ENCODE results near the gene ALDH6A1. TPM values are rescaled to one million over a fixed set of nuclear protein-coding genes. Genes with fewer than 3 reads are reported as not detected.

The ALDH6A1 gene
- total and polyA plus RNA-seq, 2 of the 8 experiments (the other 6 are each of a cell fraction or from before 2014, with no cell fraction given), result 12.1 to 28.7 TPM

- TF ChIP-seq, protein P1, sequence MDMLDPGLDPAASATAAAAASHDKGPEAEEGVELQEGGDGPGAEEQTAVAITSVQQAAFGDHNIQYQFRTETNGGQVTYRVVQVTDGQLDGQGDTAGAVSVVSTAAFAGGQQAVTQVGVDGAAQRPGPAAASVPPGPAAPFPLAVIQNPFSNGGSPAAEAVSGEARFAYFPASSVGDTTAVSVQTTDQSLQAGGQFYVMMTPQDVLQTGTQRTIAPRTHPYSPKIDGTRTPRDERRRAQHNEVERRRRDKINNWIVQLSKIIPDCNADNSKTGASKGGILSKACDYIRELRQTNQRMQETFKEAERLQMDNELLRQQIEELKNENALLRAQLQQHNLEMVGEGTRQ (IDR thresholded peaks at IDR 0.05; ENCODE audit: low read length), result peak; percentile 94
- TF ChIP-seq JUN (IDR thresholded peaks at IDR 0.05; ENCODE audit: low read depth, low read length) (no peak), HDAC2 (IDR thresholded peaks at IDR 0.05; ENCODE audit: borderline replicate concordance in 1 of 2, low read depth in 2 of 2, low read length in 2 of 2) (no peak; a peak in 1 of 4 replicates), CHD7 (IDR thresholded peaks at IDR 0.05; ENCODE audit: insufficient replicate concordance, low read length) (no peak), RFX5 (IDR thresholded peaks at IDR 0.05; ENCODE audit: borderline replicate concordance, low read depth, low read length) (peak; percentile 35; the same call in 1 of the 2 replicates), TAF1 (IDR thresholded peaks at IDR 0.05; ENCODE audit: low read depth, low read length) (peak; percentile 96), POLR2AphosphoS5 (IDR thresholded peaks at IDR 0.05; ENCODE audit: low read depth, low read length) (peak; percentile 99), EZH2 (IDR thresholded peaks at IDR 0.05; ENCODE audit: low read depth, low read length, severe bottlenecking) (no peak)
These were observed at the start of gene ALDH6A1, which contains the start of gene LIN52 (continued) for GRCh38 chr14:74084277-74085046.
